Measurements from ENCODE around the gene HACD2.

HACD2 gene

DNA sequence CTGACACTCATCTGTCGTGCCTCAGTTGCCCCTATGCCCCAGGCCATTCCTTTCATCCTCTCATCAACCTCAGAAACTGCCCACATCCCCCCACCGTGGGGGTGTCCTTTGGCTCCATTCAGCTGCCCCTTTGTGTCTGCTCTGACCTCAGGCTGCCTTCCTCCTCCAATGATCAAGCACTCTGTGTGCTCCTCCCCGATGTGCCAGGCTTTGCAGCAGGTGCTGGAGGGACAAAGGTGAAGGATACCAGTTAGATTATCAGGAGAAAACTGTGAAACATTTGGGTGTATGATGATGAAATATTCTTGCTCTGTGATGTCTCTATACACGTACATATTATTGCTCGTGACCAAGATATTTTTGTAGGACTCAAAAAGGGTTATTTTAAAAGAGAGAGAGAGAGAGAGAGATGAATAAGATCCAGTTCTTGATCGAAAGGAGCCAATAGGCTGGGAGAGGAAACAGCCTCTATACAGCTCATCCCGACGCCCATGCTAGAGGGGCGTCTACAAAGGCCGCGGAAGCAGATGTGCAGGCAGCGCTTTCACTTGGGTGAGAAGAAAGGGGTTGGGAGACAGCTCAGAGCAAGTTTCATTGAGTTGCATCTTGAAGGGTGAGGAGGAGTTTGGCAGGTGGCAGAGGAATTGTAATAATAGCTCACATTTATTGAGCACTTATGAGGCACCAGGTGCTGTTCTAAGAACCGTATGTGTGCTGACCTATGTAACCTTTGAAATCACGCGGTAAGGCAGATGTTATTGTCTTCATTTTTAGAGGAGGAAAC lies 107.7 kb downstream of the HACD2 start:
- no peak for DNase-seq

- no peak for DNase-seq
These were observed 109.1 kb downstream of the HACD2 start for GRCh38 chr3:123475786-123476185.

DNA sequence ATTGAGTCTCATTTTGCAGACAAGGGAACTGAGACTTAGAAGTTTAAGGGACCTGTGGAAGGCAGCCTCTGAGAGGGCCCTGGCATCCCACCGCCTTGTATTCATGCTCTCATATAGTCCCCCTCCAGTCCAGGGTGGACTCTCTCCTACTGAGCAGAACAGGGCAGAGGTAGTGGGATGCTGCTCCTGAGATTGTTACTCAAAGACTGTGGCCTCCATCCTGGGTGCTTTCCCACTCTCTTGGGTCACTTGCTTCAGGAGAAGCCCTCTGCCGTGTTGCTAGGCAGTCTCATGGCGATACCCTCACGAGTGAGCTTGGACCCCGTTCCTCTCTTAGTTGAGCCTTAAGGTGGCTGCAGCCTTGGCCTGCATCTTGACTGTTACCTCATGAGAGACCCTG lies 113.7 kb downstream of the HACD2 start:
- DNase-seq, result no peak

- DNase-seq, result no peak
These were observed 115.4 kb downstream of the HACD2 start for GRCh38 chr3:123469323-123469995.

DNA sequence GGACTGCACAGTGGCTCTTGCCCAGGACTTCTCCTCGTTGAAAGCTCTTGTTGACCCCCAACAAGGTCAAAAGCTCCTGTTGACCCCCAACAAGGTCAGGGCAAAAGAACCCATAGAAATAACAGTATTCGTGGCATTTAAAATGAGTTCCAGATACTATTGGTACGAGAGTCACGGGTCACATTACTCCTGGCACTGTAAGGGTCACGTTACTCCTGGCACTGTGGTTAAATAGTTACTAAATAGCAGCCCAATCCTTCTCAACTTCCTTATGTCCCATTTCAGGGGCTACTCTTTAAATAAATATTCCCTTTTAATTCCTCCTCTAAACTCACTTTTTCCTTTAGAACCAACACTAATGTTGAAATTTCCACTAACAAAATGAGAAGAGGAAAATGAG lies 117.8 kb downstream of the HACD2 start:
- DNase-seq, result no peak

GRCh38 chr3:123464211-123464610 lies 120.6 kb downstream of the HACD2 start:
- no peak for DNase-seq

DNA sequence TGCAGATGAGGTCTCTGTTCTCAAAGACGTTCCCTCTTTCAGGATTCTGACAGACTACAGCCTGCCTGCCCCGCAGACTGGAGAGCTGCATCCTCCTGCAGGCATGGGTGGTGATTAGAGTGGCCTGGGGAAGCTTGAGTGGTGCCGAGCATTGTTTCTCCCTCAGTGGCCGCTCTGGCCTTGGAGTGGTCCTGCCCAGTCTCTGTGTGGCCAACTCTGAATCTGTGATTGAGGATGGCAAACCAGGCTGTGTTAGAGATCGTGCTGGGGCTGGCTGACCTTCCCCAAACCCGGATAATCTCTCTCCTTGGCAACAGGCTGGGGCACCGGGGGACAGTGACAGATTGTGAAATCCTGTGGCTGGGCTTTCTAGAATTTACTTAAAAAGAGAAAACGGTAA lies 125.0 kb downstream of the HACD2 start:
- no peak for DNase-seq

DNA sequence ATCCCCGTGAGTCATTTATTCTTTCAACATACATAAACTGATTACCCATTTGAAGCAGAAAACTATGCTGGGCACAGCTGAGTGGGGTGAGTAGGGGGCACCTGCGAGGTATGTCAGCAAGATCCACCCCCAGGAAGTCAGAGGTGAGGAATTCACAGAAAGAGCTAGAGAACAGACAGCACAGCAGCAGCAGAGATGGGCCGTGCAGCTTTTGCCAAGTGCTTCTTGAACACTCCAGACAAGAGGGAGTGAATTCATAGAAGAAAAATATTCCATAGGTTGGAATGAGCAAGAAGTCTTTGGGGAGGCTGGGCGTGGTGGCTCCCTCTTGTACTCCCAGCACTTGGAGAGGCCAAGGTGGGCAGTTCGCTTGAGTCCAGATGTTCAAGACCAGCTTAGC lies 126.6 kb downstream of the HACD2 start:
- no peak for DNase-seq

GRCh38 chr3:123457841-123458240 lies 127.0 kb downstream of the HACD2 start:
- no peak for DNase-seq

DNA sequence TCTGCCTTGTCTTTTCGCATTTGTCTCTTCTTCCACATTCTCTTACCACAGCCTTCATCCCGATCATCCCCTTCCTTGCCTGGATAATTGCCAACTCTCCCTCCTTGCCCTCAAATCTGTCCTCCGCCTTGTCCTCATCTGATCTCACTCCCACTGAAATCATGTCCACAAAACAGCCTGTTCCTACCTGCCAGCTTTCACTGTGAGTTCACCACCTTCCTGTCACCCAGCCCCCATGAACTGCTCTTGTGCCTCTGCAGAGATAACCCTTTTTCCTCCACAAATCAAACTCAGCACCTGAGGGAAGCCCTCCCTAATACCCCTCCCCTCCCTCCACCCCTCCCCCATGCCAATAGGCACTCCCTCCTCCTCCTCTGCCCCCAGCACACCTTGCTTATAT lies 131.2 kb downstream of the HACD2 start:
- no peak for DNase-seq

DNA sequence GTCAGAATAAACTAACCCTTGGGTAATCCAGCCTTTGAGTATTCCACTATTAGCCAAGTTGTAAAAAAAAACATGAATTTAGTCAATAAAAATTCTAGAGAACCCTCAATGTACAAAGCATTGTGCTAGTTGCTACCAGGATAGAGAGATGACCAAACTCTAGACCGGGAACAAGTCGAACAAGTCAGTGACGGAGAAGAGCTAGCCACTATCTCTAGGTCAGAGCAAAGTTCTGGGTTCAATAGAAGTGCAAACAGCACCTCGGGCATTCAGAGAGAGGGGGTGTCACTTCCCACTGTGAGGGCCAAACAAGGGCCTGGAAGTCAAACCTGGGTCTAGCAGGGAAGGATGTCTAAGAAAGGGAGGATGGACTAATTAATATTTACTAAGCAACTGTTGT lies 133.7 kb downstream of the HACD2 start:
- no peak for DNase-seq

DNA sequence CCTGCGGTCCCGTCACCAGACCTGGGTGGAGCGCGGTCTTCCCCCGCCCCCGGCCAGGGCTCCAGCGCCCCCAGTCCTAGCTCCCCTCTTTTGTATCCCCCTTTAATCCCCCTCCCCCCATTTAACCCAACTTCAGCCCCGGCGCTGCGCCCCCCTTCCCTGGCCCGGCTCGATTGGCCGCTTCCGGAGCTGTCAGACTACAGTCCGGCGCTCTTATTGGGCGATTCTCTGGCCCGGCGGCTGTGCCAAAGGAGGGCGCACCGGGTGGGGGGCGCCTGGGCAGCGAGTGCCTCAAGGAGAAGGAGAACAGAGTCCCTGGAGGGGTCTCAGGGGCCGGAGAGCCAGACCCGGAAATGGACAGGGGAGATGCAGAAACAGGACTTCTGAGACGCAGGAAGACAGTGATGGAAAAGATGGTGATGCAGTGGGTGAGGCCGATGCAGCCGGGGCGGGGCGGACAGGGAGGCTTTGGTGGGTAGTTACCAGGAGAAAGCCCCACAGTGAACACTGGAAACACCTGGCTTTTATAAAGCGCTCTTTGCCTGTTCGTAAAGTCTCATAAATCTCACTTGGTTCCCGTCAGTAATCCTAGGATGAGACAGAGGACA lies 134.8 kb downstream of the HACD2 start:
- DNase-seq, result peak; percentile 39 to 70

DNA sequence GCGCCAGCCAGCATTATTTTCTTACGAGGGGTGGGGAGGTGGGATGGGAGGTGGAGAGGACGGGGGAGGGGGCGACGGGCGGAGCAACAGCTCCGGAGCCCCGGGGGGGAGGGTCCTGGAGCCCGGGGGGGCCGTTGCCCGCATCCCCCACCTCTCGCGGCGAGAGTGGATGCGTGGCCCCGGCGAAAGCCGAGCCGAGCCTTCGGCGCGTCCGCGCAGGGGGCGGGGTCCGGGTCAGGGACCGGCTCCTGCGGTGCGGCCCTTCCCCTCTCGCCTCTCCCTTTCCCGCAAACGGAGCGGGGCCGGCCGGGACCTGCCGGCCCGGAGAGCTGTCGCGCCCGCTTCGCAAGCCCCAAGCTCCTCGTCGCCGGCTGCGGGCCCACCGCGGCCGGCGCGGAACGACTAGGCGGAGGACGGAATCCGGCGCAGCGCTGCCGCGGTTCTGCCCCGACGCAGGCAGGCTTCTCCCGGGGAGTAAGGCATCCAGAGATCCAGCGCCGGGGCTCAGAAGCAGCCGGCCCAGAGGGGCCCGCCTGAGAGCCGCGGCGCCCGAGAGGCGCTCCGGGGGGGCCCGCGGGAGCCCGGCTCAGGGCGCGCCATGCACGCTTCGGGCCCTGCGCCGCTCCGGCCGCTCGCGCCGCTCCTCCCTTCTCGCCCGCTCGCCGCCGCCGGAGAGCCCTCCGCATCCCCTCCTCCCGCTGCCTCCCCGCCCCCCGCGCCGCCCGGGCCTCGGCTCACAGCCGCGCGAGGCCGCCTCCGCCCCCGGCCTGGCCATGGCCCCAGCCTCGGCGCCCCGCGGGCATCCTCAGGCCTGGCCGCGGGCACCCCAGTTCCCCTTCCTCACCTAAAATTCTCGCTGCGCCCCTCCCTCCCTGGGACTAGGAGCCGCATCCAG lies 135.5 kb downstream of the HACD2 start:
- DNase-seq, result peak in 1 of 2 experiments; percentile 39

GRCh38 chr3:123448536-123449101 lies 136.2 kb downstream of the HACD2 start, which contains the start of gene ADCY5:
ADCY5 (minus strand) TSS chr3:123449090; CDS start chr3:123448545, 545 bp downstream.
- DNase-seq, result peak in 1 of 2 experiments; percentile 39

DNA sequence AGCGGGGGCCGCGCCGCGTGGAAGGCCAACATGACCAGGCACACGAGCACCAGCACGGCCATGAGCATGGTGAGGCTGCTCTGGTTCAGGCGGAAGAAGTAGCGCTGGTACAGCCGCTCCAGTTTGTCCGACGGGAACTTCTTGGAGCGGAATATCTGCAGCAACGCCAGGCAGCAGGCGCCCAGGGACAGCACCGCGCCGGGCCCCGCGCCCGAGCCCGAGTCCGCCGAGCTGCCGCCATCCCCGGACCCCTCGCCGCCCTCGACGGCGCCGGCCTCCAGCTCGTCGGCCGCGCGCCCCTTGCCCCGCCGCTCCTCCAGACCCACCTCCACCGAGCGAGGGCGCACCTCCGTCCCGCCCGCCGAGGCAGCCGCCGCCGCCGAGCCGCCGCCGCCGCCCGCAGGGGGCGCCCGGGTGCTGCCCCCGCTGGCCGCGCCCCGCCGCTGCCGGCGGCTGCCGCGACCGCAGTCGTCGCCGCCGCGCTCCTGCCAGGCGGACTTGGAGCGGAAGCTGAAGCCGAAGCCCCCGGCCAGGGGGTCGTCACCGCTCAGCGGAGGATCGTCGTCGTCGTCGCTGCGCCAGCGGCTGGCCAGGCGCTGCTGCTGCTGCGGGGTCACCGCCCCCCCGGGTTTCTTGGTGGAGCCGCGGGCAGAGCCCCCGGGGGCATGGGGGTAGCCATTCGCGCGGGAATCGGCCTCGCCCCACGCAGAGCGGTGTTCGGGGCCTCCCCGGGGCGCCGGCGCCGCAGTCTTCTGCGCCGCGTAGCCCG lies 136.9 kb downstream of the HACD2 start:
- DNase-seq, result peak; percentile 23 to 66

DNA sequence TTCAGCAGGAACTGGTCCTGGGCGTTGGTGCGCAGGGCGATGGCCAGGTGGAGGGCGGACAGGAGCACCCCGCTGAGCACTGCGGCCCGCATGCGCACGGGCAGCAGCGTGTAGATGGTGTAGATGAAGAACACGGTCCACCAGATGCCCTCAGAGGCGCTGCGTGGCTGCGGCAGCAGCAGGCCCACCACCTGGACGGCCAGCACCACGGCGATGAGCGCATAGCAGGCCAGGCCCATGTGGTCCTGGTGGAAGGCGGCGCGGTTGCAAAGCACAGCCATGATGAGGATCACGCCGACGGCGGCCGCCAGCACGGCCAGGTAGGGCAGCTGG lies 137.5 kb downstream of the HACD2 start:
- DNase-seq, result peak in 1 of 2 experiments; percentile 24

GRCh38 chr3:123446610-123447109 lies 138.2 kb downstream of the HACD2 start:
- no peak for DNase-seq

GRCh38 chr3:123446210-123446609 lies 138.6 kb downstream of the HACD2 start:
- DNase-seq, result no peak

- no peak for DNase-seq
These were observed 139.2 kb downstream of the HACD2 start for GRCh38 chr3:123445702-123446101.

DNA sequence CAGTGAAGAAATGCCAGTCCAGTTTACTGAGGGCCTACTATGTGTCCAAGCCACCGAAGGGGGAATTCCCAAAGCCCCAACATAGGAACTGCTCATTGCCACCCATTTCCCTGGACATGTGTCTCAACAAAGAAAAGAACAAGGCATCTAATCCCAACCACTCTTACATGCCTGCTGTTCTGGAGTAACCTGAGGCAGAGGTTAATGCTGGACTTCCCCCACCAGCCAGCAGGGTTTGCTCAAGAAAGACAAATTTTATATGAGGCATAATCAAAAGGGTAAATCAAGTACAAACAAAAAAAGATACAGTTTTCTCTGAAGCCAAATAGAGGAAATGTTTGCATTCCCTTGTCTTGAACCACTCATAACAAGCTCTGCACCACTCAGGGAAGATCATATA lies 140.1 kb downstream of the HACD2 start:
- DNase-seq, result no peak

- DNase-seq, result no peak
These were observed 140.8 kb downstream of the HACD2 start for GRCh38 chr3:123444023-123444422.

GRCh38 chr3:123442908-123443307 lies 141.9 kb downstream of the HACD2 start:
- DNase-seq, result no peak

Data from NCI-H1930 (cell line).